H54 (cell line): Measurements from ENCODE around the gene SPAG4.
A peak's percentile ranks its signal among the peaks of the same experiment; 100 is the strongest.

ENCODE experiments used
- DNase-seq: peaks from one replicate; pipeline ENCODE4 v3.0.0; 2011; ENCODE audit warnings: low spot score, mixed read lengths; ENCODE audit not compliant: insufficient read length
- FAIRE-seq: peaks from 3 replicates; lab custom pipeline; 2011; peaks lifted over from hg19 to GRCh38; lab: Jason Lieb, UNC
- POLR2A ChIP-seq: IDR thresholded peaks from 2 replicates; pipeline ENCODE4 v1.6.1; 2011; ENCODE audit warnings: low read depth, mild to moderate bottlenecking, low read length

SPAG4 gene

GRCh38 chr20:35615667-35616464 lies at the start of gene SPAG4:
Gene SPAG4, plus strand, starts transcription at chr20:35615829. Its CDS starts 175 bp downstream, at chr20:35616004.
- DNase-seq = peak; percentile 94
- FAIRE-seq = no peak
- peak; percentile 80 for TF ChIP-seq POLR2A

GRCh38 chr20:35568645-35569044 lies 47.0 kb upstream of the SPAG4 start:
- TF ChIP-seq POLR2A = no peak
- FAIRE-seq = no peak
- DNase-seq = peak; percentile 26

- no peak for DNase-seq
- TF ChIP-seq POLR2A = no peak
- FAIRE-seq = no peak
These were observed 44.1 kb upstream of the SPAG4 start for GRCh38 chr20:35571555-35571954.

- TF ChIP-seq POLR2A = no peak
- DNase-seq = no peak
- FAIRE-seq = no peak
These were observed 42.8 kb upstream of the SPAG4 start for GRCh38 chr20:35572838-35573237.

- no peak for DNase-seq
- no peak for TF ChIP-seq POLR2A
- no peak for FAIRE-seq
These were observed 39.7 kb upstream of the SPAG4 start for GRCh38 chr20:35575958-35576357.

- FAIRE-seq = no peak
These were observed 38.8 kb upstream of the SPAG4 start for GRCh38 chr20:35576816-35577215.

GRCh38 chr20:35578469-35578868 lies 37.2 kb upstream of the SPAG4 start:
- no peak for TF ChIP-seq POLR2A
- FAIRE-seq (no peak), DNase-seq (no peak)

More at GRCh38 chr20:35576816-35577215, 38.8 kb upstream of the SPAG4 start:
- DNase-seq = no peak
- TF ChIP-seq POLR2A = no peak

GRCh38 chr20:35579196-35579595 lies 36.4 kb upstream of the SPAG4 start:
- no peak for TF ChIP-seq POLR2A
- no peak for DNase-seq
- FAIRE-seq = no peak

- no peak for TF ChIP-seq POLR2A
- no peak for DNase-seq
- FAIRE-seq = no peak
These were observed 33.5 kb upstream of the SPAG4 start for GRCh38 chr20:35582131-35582530.

GRCh38 chr20:35582741-35583404 lies 32.8 kb upstream of the SPAG4 start:
- no peak for TF ChIP-seq POLR2A
- no peak for DNase-seq
- FAIRE-seq = no peak

GRCh38 chr20:35583636-35584560 lies 31.7 kb upstream of the SPAG4 start:
- DNase-seq = no peak
- no peak for FAIRE-seq
- no peak for TF ChIP-seq POLR2A

GRCh38 chr20:35586751-35587425 lies 28.7 kb upstream of the SPAG4 start:
- TF ChIP-seq POLR2A = no peak
- FAIRE-seq = no peak

GRCh38 chr20:35587436-35587835 lies 28.2 kb upstream of the SPAG4 start:
- no peak for TF ChIP-seq POLR2A
- no peak for FAIRE-seq

More at GRCh38 chr20:35586751-35587425, 28.7 kb upstream of the SPAG4 start:
- no peak for DNase-seq

GRCh38 chr20:35588397-35588796 lies 27.2 kb upstream of the SPAG4 start:
- FAIRE-seq (no peak), DNase-seq (no peak)
- no peak for TF ChIP-seq POLR2A

More at GRCh38 chr20:35587436-35587835, 28.2 kb upstream of the SPAG4 start:
- no peak for DNase-seq
